Astrocyte (in vitro differentiated cells and primary cell): ENCODE data around the gene DHRS3.

ENCODE experiments used
- EZH2 ChIP-seq: IDR thresholded peaks from 2 replicates; pipeline ENCODE4 v1.6.1; 2012; ENCODE audit warnings: mild to moderate bottlenecking, low read length, inconsistent platforms; ENCODE audit not compliant: insufficient read depth
- TF ChIP-seq, protein P1 (sequence below): IDR thresholded peaks from 2 replicates; pipeline ENCODE4 v1.5.1; 2011; ENCODE audit warnings: low read depth, mild to moderate bottlenecking, inconsistent platforms, low read length, moderate library complexity; ENCODE audit not compliant: insufficient read depth

DNA sequence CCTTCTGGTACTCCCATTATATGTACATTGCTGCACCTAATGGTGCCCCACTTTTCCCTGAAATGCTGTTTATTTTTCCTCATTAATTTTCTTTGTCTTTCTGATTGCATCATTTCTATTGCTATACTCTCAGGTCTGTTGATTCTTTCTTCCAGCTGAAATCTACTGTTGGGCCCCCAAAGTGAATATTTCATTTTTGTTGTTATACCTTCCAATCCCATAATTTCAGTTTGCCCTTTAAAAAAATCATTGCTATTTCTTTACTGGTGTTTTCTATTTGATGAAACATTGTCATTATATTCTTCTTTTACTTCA, 22.9 kb upstream of the DHRS3 start:
- TF ChIP-seq, protein P1, sequence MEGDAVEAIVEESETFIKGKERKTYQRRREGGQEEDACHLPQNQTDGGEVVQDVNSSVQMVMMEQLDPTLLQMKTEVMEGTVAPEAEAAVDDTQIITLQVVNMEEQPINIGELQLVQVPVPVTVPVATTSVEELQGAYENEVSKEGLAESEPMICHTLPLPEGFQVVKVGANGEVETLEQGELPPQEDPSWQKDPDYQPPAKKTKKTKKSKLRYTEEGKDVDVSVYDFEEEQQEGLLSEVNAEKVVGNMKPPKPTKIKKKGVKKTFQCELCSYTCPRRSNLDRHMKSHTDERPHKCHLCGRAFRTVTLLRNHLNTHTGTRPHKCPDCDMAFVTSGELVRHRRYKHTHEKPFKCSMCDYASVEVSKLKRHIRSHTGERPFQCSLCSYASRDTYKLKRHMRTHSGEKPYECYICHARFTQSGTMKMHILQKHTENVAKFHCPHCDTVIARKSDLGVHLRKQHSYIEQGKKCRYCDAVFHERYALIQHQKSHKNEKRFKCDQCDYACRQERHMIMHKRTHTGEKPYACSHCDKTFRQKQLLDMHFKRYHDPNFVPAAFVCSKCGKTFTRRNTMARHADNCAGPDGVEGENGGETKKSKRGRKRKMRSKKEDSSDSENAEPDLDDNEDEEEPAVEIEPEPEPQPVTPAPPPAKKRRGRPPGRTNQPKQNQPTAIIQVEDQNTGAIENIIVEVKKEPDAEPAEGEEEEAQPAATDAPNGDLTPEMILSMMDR = no peak
- no peak for TF ChIP-seq EZH2
